Measurements from ENCODE around the gene HDAC7.

GRCh38 chr12:47748899-47749298, 70.8 kb downstream of the HDAC7 start:
- TF ChIP-seq, protein P1, sequence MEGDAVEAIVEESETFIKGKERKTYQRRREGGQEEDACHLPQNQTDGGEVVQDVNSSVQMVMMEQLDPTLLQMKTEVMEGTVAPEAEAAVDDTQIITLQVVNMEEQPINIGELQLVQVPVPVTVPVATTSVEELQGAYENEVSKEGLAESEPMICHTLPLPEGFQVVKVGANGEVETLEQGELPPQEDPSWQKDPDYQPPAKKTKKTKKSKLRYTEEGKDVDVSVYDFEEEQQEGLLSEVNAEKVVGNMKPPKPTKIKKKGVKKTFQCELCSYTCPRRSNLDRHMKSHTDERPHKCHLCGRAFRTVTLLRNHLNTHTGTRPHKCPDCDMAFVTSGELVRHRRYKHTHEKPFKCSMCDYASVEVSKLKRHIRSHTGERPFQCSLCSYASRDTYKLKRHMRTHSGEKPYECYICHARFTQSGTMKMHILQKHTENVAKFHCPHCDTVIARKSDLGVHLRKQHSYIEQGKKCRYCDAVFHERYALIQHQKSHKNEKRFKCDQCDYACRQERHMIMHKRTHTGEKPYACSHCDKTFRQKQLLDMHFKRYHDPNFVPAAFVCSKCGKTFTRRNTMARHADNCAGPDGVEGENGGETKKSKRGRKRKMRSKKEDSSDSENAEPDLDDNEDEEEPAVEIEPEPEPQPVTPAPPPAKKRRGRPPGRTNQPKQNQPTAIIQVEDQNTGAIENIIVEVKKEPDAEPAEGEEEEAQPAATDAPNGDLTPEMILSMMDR (IDR thresholded peaks at IDR 0.05; ENCODE audit: poor library complexity) = no peak
- TF ChIP-seq EZH2phosphoT487 (IDR thresholded peaks at IDR 0.05; ENCODE audit: low read depth, severe bottlenecking, unreplicated experiment) = no peak
- TF ChIP-seq EZH2 (IDR thresholded peaks at IDR 0.05; ENCODE audit: borderline replicate concordance) = no peak

Data from hepatocyte (in vitro differentiated cells).